NK-92 treated with Interleukin-12 subunit alpha and Interleukin-12 subunit beta, amount 100 ng/mL, for 24 hours (cell line): Measurements from ENCODE around the gene TMTC2.

Experiments
- DNase-seq: peaks from one replicate; lab custom pipeline; 2025; lab: John Stamatoyannopoulos, UW

The TMTC2 gene

GRCh38 chr12:83015390-83016217, 328.9 kb downstream of the TMTC2 start:
- DNase-seq: no peak

- DNase-seq: no peak
Observed at GRCh38 chr12:83016218-83016835, 329.6 kb downstream of the TMTC2 start.

- DNase-seq: no peak
Observed at GRCh38 chr12:83016991-83017390, 330.3 kb downstream of the TMTC2 start.

- no peak for DNase-seq
Observed at GRCh38 chr12:83018088-83018487, 331.4 kb downstream of the TMTC2 start.

- no peak for DNase-seq
Observed at GRCh38 chr12:83027021-83027723, 340.5 kb downstream of the TMTC2 start.

GRCh38 chr12:83031196-83031595, 344.5 kb downstream of the TMTC2 start:
- no peak for DNase-seq

GRCh38 chr12:83036847-83037246, 350.1 kb downstream of the TMTC2 start:
- DNase-seq: no peak

GRCh38 chr12:83039413-83039812, 352.7 kb downstream of the TMTC2 start:
- no peak for DNase-seq

- no peak for DNase-seq
Observed at GRCh38 chr12:83040339-83040738, 353.6 kb downstream of the TMTC2 start.

- no peak for DNase-seq
Observed at GRCh38 chr12:83040991-83041390, 354.3 kb downstream of the TMTC2 start.

- DNase-seq: no peak
Observed at GRCh38 chr12:83042441-83043200, 355.9 kb downstream of the TMTC2 start.

GRCh38 chr12:83044736-83045135, 358.0 kb downstream of the TMTC2 start:
- DNase-seq: no peak

GRCh38 chr12:83046019-83046418, 359.3 kb downstream of the TMTC2 start:
- no peak for DNase-seq

GRCh38 chr12:83049306-83049705, 362.6 kb downstream of the TMTC2 start:
- DNase-seq: no peak

GRCh38 chr12:83052890-83053541, 366.3 kb downstream of the TMTC2 start:
- DNase-seq: no peak

GRCh38 chr12:83057436-83057835, 370.7 kb downstream of the TMTC2 start:
- no peak for DNase-seq

GRCh38 chr12:83059107-83059506, 372.4 kb downstream of the TMTC2 start:
- DNase-seq: no peak

- DNase-seq: no peak
Observed at GRCh38 chr12:83065562-83065961, 378.9 kb downstream of the TMTC2 start.

GRCh38 chr12:83067981-83068380, 381.3 kb downstream of the TMTC2 start:
- DNase-seq: no peak

- no peak for DNase-seq
Observed at GRCh38 chr12:83074358-83074894, 387.7 kb downstream of the TMTC2 start.

- DNase-seq: no peak
Observed at GRCh38 chr12:83075471-83075870, 388.8 kb downstream of the TMTC2 start.
